ENCODE measurements around the gene TMIGD1.

TMIGD1 gene

DNA sequence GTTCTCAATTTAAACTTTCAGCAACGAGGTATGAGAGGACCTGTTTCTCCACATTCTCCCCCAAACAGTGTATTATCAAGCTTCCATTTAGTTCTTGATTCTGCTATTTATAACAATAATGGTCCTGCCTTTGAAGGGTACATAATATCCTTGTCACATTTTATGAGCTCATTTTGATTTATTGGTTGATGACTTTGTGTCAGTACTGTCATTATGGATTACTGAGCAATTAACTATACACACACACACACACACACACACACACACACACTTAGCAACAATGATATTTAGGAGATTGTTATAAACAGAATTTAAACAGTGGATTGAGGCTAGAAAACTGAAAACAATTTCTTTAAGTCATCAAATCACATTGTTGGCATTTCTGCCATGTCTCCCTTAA lies 7.0 kb downstream of the TMIGD1 start:
- DNase-seq = no peak

DNA sequence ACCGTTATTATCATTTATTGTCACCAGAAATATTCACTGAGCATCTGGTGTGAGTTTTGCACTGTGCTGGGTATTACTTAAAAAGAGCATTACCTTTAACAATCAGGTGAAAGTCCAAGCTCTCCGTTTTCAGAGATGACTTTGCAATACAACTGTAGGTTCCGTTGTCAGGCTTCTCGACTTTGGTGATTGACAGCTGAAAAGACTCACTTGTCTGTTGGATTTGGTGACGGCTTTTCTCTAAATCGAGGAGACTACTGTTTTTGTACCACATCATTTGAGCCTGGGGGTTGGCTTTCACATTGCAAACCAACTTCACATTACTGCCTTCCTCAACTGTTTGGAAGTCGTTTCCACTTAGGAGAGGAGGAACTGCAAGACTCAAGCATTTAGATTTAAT lies 9.1 kb downstream of the TMIGD1 start:
- DNase-seq = no peak

DNA sequence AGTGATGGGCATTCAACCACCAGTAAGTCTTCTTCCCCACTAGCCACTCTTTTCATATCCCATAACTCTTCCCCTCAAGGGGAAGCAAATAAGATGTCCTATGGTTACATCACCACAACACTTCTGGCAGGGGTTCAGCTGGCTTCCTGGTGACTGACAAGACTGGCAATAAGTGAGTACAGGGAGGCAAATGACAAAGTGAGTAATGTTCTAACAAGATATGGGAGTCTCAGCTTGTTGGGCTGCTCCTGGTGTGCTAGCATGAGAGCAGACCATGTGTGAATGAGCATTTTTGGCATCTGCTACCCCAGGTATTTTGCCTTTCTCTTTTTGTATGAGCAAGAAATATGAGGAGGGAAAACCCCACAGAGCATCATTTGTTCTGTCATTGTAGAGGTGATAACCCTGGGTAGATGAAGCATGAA lies 9.9 kb downstream of the TMIGD1 start:
- no peak for DNase-seq

DNA sequence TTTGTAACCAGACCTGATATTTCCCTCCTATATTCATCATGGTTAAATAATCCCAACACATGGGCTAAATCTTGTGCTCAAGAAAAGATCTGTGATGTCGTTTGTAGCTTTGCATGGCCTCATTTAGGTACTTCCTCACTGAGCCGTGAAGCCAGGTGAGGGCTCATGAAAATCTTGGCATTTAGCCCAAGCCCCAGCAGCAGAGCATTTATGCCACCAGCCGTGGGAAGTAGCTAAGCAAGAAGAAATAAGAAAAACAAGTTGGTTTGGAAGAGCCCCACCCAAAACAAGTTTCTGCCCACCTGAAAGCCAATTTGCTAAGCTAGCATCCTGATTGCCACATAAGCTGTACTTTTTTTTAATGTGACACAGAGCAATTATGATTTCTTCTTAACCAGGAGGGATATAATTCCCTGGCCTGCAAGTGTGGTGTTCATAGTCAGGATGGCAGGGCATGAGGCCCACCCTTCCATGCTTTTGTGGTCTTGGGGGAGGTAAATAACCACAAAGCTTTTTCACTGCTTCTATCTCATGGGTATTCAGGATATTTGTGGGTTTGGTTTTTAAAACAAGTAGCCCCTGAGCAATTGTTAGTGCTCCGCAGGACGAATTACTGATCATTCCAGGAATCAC lies 10.5 kb downstream of the TMIGD1 start:
- DNase-seq = no peak

DNA sequence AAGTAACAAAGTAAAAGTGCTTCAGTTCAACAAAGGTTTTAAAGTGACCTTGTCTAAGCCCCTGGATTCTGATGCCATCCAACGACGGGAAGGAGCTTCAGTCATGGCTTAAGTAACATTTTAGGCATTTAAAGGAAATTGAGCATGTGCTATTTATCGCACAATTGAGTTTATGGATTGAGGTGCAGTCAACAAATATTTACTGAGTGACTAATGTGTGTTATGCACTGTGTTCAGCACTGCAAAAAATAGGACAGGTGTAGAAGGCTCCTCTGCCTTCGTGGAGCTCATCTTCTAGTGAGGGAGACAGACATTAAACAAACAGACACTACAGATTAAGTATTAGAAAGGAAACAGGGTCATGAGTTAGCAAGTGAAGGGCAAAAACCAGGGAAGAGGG lies 12.5 kb downstream of the TMIGD1 start:
- no peak for DNase-seq

DNA sequence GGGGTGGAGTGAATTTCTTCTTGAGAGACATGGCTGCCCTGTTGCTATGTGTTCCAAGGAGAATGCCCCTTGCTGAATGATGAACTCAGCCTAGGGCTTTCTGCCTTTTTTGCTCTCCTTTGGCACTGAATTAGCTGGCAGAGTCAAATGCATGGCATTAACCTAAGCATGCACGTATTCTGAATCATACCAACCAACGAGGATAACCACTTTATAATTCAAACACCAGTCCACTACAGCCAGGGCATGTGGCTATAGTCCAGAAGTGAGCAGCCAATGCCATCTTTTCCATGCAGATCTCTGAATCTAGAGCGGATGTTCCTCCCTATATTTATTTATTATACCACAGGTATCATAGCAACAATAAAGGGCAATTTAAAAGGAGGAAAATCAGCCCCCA lies 15.7 kb downstream of the TMIGD1 start:
- no peak for DNase-seq

DNA sequence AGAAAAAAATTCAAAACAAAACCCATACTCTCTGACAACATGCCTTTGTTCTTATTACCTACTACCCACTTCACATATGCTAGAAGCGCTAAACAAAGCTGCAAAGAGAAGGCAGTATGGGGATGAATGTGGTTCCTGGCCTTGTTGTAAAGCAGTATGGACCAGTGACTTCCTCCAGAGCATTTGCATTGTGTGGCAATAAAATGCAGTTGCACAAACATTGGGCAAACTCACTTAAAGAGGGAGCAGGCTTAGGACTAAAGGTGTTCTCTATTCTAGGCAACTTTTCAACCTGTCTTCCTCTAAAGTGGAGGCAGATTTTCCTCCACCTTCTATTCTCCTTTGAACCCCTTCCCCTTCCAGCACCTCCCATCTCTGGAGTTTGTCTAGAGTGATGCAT lies 17.1 kb downstream of the TMIGD1 start:
- DNase-seq = no peak

GRCh38 chr17:30315106-30315505 lies 18.8 kb downstream of the TMIGD1 start:
- DNase-seq = no peak

- DNase-seq = no peak
Observed at GRCh38 chr17:30314474-30314873, 19.4 kb downstream of the TMIGD1 start.

DNA sequence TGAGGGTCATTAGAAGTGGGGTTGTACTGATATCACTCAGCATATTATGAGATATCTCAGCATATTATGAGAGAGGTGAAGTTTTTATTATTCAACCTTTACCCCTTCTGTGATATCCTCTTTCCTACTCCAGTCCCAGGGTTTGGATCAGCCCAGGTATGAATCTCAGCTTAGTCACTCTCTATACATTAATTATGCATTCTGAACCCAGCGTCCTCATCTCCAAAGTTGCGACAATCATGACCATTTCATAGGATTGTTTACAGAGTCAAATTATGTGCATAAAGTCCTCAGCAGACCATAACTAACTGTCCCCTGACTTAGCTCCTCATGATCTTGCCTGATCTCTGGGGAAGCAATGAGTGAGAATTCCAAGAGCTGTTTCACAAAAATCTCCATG lies 21.6 kb downstream of the TMIGD1 start:
- no peak for DNase-seq

- no peak for DNase-seq
Observed at GRCh38 chr17:30310562-30310961, 23.3 kb downstream of the TMIGD1 start.

- no peak for DNase-seq
Observed at GRCh38 chr17:30309591-30309990, 24.3 kb downstream of the TMIGD1 start.

DNA sequence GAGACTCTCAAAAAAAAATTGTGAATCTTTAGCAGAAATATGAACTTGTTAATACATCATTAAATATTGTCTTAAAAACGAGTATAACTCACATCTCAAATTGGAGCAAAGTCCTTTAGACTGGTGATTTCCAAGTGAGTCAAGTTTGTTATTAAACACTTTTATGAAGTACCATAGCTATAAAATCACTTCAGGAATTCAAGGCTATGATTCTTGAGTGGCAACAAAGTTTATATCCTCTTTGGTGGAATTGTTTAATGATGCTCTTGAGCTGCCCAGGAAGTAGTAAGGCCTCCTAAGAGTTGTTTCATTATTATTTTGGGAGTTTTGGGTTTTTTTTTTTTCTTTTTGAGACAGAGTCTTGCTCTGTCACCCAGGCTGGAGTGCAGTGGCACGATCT lies 25.5 kb downstream of the TMIGD1 start:
- no peak for DNase-seq

- DNase-seq = no peak
Observed at GRCh38 chr17:30304778-30305177, 29.1 kb downstream of the TMIGD1 start.

GRCh38 chr17:30302241-30302640 lies 31.6 kb downstream of the TMIGD1 start:
- no peak for DNase-seq

- DNase-seq = no peak
Observed at GRCh38 chr17:30300818-30301217, 33.0 kb downstream of the TMIGD1 start.

- no peak for DNase-seq
Observed at GRCh38 chr17:30299000-30299399, 34.9 kb downstream of the TMIGD1 start.

GRCh38 chr17:30297715-30298114 lies 36.1 kb downstream of the TMIGD1 start:
- DNase-seq = no peak

- DNase-seq = no peak
Observed at GRCh38 chr17:30296499-30297080, 37.3 kb downstream of the TMIGD1 start.

- DNase-seq = no peak
Observed at GRCh38 chr17:30292286-30292858, 41.5 kb downstream of the TMIGD1 start.

- DNase-seq = peak; percentile 76
Observed at GRCh38 chr17:30291543-30292285, 42.1 kb downstream of the TMIGD1 start, which contains the start of gene BLMH. TSS of gene BLMH (minus strand) at chr17:30291944. CDS start at chr17:30291819, 125 bp downstream.

- DNase-seq = peak; percentile 41
Observed at GRCh38 chr17:30290696-30291542, 42.9 kb downstream of the TMIGD1 start.

DNA sequence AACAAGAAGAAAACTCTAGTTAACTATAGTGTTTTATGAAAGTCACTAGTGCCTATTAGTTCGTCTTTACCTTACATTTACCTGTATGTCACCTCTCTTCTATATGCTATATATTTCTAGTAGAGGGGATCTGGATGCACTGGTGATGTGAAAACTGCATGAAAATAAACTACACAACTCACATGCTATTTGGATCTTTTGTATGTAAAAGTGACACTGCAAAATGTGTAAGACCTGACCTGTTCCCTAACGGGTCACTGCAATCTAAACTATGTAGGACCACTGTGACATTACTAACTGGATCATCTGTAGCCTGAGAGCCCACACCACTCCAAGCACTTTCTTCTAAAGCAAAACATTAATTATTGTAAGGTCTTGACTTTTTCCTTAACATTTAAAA lies 43.8 kb downstream of the TMIGD1 start:
- DNase-seq = no peak

Data from NK-92 treated with Interleukin-12 subunit alpha and Interleukin-12 subunit beta, amount 100 ng/mL, for 24 hours (cell line).